Measurements from ENCODE around the gene HBG1.

DNA sequence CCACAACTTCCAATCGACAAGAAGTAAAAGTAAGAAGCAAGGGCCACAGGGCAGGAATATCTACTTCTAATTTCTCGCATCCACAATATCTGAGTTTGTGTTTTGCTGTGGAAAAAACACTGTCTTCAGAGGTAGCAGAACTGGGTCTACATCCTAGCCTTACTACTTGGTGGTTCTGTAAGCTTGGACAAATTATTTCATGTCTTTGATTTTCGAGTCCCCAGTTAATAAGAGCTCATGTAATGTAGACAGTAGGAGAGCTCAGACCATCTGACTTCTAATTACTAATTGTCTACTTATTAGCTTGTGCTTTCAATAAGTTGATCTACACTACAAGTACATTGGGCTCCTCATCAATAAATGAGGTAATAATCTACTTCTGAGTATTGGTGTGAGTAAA is 33.4 kb upstream of the HBG1 start:
- TF ChIP-seq, protein P1, sequence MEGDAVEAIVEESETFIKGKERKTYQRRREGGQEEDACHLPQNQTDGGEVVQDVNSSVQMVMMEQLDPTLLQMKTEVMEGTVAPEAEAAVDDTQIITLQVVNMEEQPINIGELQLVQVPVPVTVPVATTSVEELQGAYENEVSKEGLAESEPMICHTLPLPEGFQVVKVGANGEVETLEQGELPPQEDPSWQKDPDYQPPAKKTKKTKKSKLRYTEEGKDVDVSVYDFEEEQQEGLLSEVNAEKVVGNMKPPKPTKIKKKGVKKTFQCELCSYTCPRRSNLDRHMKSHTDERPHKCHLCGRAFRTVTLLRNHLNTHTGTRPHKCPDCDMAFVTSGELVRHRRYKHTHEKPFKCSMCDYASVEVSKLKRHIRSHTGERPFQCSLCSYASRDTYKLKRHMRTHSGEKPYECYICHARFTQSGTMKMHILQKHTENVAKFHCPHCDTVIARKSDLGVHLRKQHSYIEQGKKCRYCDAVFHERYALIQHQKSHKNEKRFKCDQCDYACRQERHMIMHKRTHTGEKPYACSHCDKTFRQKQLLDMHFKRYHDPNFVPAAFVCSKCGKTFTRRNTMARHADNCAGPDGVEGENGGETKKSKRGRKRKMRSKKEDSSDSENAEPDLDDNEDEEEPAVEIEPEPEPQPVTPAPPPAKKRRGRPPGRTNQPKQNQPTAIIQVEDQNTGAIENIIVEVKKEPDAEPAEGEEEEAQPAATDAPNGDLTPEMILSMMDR (IDR thresholded peaks at IDR 0.05) = no peak
- TF ChIP-seq POLR2A (IDR thresholded peaks at IDR 0.05) = no peak

Measured in testis (tissue), 2 donors.